Measurements from ENCODE around the gene SUB1.

The SUB1 gene

DNA sequence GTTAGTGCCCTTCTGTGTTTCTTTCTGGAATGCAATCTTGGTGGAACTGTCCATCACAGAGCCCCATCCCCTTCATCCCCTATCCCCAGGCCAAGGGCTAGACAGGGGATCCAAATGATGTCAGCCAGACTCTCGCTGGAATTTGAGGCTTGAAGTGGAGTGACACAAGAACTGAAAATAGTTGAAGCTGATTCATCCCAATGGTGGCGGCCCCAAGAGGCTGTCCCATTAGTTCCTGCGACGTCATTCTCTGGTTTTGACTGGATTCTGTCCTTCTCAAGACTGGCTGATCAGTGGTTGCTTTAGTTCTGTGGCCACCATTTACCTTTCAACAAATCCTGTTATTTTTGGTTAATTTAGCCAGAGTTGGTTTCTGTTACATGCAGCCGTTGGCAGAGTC is 59.9 kb downstream of the SUB1 start:
- no peak for DNase-seq (ENCODE audit: low read depth in 2 of 2)

DNA sequence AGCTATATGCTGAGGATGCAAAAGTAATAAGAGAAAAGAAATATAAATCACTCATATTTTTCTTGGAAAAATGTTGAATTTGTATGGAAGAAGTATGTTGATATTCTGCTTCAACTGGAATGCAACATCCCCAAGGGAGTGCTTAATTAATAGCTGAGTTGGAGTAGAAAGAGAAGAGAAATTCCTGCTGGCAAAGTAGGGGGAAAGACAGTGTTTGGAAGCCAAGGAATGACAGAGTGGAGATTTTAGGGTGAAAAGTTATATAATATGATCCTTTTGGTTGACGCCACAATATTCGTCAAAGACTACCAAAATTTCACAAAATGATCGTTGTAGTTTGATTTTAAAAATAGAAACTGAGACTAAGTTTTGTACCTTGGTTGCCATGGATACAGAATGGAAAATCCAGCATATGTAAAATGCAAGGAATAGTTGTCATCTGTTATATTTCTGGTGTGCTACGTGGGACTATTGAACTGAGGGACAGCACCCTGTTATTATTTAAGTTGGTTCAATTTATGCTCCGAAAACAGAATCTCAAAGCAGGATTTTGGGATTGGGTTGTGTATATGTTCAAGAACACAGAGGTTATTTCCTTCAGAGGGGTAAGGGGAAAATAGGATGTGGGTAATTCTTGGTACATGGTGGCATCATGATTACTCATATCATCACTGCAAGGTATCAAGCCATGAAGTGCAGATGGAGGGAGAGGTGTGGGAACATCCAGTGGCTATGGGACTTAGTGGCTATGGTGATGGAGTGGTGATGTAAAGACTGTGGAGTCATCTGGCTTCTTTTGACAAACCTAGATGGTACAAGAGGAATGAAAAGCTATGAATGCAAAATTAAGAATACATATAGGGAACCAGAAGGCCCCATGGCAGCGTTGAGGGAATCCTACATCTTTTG is 61.0 kb downstream of the SUB1 start:
- no peak for DNase-seq (ENCODE audit: low read depth in 2 of 2)

DNA sequence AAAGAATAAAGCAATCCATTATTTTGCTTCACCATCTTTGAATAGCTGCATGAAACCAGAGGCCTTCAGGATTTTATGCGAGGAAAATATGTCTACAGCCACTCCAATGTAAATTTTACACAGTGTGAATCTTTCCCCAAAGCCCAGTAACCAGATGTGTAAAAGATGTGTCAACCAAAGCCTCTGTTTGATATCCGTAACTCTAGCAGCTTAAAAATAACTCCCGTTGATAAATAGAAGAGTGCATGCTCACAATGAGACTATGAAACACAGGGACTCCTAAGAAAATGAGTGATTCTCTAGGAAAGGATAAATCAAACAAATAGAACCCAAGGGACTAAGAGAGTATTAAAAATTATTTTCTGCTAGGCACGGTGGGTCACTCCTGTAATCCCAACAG is 65.7 kb downstream of the SUB1 start:
- no peak for DNase-seq (ENCODE audit: low read depth in 2 of 2)

DNA sequence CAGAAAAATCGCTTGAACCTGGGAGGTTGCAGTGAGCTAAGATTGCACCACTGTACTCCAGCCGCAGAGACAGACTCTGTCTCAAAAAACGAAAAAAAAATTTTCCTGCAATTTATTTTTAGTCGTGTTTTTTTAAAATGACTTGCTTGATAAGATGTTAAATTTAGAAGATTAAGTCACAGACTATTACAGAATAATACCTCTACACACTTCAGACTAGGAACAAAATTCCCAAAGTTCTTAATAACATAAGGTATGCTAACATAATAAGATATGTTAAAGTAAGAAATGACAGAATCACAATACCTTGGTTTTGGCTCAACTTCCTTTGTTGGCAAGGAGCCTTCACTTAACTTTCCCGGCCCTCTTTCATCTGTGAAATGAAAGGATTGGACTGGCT is 66.3 kb downstream of the SUB1 start:
- no peak for DNase-seq (ENCODE audit: low read depth in 2 of 2)
